Dermis blood vessel endothelial cell (primary cell): ENCODE measurements around the gene TIPIN. TPM values are rescaled to one million over a fixed set of nuclear protein-coding genes. Genes with fewer than 3 reads are reported as not detected.

Experiments
- DNase-seq: peaks from one replicate; pipeline ENCODE4 v3.0.0; 2010
- total RNA-seq: library from RNA; depleted of rRNA; stranded (reverse); fragments of >200 nt; gene quantifications from 2 replicates; pipeline ENCODE4 v1.2.3, GENCODE V29; 2014

TIPIN gene
- total RNA-seq, 1 donor from 2014 or later = 7.8 TPM

DNA sequence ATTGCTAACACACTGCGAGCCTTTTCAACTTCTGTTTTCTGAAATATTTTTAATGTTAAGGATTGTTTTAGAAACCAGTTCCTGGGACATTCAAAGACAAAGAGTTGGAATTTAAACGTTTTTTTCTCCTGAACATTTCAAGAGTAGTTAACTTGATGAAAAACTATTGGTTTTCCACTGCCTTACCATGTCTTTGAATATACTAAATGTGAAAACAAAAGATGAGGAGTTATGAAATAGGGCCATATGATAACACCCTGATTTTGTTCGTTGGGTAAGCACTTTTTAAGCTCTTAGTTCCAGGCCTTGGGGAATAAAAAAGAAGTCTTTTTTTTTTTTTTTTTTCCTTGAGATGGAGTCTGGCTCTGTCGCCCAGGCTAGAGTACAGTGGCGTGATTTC is 60.3 kb downstream of the TIPIN start:
- DNase-seq = no peak

DNA sequence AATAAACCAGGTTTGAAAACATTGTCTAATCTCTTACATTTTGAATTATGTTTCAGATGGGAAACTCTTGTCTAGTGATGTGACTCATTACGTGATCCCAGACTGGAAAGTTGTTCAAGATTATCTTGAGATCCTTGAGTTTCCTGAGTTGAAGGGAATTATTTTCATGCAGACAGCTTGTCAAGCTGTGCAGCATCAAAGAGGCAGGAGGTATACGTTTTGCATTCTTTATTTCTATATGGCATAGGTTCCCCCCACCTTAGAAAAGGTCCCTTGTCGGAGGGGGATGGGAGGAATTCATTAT is 61.6 kb downstream of the TIPIN start:
- DNase-seq = peak; percentile 52

DNA sequence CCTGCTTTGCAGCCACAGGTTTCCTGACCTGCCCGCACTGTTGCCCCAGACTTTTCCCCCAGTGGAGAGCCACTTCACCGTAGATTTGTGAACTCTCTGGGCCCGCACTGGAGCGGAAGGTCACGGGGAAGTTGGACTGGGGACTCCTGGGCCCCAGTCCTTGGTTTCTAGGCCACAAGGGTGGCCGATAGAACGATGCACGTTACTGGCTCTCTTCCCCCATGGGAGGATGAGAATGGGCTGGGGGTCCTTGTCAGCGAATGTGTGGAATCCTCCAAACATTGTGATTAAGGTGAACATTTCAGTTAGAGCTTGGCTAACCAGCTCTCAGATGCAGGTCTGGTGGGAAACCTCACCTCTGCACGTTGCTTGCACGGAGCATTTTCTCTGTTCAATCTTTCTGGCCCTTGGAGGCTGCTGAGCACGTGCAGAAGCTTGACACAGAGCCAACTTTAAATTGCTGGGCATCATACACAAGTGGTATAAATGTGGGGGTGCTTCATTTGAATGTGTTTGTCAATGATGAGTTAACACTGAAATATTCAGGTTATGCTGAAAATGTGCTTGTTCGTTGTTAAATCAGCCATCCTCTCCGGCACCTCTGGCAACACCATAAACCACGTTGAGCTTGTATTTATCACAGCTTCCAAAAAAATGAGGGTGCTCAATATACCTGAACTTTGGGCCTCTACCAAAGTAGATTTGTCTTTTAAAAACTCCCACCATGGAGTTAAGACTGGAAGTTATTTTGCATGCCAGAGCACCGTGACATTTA is 62.1 kb downstream of the TIPIN start:
- peak; percentile 66 for DNase-seq

DNA sequence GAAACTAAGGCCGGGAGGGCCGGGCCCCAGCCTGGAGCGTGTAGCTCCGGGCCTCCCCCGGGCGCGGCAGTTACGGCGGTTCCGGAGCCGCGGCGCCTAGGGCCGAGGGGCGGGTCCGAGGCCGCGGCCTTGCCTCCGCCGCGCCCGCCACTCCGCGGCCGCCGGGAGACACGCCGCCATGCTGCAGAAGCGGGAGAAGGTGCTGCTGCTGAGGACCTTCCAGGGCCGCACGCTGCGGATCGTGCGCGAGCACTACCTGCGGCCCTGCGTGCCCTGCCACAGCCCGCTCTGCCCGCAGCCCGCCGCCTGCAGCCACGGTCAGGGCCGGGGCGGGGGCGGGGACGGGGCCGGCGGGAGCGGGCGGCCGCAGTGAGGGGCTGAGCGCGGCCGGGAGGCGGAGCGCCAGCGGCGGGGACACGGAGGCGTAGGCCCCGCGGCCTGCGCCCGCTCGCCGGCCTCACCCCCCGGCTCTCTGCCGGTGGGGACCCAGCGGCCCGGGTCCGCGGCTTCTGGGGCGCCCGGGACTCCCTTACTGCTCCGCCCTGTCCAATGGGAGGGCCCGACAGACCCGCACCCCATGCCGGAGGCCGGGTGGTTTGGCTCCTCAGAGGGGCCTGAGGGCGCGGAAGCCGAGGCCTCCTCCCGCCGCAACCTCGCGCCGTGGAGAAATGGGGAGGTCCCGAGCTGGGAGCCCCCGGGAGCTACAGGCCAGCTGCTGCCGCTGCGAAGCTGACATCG is 62.9 kb downstream of the TIPIN start, which contains the start of gene DIS3L:
DIS3L (plus strand) TSS at position 150 of the 738 bp plus-strand sequence; CDS start at position 179, 29 bp downstream.
- peak; percentile 58 for DNase-seq

DNA sequence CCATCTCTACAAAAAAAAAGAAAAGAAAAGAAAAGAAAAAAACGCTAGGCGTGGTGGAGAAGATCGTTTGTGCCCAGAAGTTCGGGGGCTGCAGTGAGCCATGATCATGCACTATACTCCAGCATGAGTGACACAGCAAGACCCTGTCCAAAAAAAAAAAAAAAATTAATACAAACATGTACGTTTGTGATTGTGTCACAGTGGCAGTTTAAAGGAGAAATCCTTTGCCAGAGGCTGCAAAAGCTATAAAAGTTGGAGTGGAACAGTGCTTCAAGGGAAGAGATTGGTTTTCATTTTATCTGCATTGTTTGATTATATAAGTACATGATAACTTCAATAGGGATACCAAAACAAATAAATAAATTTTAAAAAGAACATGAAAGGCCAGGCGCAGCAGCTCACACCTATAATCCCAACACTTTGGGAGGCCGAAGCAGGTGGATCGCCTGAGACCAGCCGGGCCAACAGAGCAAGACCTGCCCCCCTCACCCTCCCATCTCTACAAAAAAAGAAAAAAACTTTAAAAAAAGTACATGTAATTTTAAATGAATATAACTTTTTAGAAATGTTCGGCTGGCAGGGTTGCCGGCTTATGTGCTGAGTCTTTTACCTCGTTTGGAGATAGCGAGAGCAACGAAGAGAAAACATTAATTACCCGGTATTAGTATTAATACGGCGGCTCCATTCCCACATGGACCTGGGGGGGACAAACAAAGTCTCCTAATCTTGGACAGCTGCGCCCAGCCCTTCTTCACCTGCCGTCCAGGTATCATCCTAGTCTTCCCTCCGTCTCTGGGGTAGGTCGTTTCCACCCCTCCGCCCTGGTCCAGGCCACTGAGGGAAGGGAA is 63.7 kb downstream of the TIPIN start:
- DNase-seq = no peak

DNA sequence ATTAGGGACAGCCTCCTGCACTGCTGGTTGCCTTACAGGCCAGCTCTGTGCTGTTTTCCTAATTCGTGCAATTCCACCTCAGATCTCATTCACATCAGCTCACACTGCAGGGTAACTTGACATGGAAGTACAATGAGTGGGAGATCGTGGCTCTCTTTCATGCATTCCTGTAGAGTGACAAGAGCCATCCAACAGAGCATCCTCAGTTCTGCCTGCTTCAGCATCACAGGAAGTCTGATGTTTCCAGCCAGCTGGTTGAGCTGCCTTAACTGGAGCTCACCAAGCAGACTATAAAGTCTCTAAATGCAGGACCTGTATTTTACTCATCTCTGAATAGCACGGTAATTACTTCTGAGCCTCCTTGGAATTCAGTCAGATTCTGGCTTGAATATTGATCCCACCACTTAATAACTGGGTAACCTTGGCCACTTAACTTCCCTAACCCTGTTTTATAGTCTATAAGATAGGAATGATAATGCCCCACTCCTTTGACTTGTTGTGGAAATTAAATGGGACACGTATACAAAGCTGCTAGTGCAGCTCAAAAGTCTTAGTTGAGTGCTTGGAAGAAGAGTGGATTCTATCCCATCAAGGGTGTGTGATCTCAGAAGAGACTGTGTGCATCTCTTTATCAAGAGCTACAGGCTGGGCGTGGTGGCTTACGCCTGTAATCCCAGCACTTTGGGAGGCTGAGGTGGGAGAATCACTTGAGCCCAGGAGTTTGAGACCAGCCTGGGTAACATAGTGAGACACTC is 64.5 kb downstream of the TIPIN start:
- no peak for DNase-seq

DNA sequence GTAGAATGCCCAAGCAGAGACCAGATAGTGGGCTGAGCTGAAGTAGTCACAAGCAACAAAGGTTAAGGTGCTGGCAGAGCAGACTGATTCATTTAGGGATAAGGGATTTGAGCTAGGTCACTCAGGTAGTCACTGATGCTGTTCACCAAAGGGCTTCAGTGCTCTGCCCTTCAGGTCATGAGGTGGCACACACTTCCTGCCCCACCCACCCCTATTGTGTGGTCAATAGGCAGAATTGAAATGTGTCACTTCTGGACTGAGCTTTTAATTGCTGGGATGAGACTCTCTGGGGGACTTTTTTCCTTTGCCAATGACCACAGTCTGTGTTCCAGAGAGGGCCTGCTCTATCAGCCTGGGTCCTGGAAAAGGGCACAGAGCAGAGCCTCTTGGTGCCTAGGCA is 66.0 kb downstream of the TIPIN start:
- DNase-seq = no peak

DNA sequence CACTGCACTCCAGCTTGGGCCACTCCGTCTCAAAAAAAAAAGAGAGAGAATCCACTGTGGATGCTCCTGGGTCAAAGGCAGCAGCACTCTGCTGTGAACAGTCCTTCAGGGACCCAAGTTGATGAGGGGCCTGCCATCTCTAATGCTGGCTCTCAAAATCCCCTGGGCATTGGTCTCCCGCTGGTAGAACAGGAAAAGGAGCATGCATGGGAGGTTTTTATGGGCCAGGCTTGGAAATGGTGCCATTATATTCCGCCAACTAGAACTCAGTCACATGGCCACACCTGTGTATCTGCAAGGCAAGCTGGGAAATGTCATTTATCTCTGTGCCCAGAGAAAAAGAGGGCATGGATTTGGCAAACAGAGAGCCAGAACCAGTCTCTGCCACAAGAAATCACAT is 66.5 kb downstream of the TIPIN start:
- no peak for DNase-seq

DNA sequence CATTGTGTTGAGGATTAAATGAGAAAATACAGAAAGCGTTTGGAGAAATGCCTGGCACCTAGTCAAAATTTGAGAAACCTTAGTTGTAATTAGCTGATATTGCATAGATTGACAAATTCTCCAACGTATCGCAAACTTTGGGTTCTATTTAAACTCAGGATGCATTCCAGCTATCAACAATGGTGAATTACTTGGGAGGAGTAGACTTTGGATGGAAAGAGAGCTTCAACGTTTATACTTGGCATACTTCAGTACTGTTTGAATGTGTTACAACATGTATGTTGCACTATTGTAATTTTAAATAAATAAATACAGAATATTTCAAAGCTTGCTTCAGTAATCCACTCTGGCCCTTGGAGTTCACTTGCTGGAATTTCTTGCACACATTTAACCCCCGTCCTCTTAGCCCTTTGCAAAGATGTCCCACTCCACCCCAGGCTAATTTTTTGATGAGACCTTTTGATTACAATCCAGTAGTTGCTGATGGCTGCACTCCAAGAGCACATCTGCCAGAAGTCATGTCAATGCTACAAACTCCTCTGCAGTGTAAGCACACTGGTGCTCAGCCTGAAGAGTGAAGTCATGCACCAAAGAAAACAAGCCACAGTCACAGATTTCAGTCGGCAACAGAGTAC is 67.8 kb downstream of the TIPIN start:
- DNase-seq = no peak

DNA sequence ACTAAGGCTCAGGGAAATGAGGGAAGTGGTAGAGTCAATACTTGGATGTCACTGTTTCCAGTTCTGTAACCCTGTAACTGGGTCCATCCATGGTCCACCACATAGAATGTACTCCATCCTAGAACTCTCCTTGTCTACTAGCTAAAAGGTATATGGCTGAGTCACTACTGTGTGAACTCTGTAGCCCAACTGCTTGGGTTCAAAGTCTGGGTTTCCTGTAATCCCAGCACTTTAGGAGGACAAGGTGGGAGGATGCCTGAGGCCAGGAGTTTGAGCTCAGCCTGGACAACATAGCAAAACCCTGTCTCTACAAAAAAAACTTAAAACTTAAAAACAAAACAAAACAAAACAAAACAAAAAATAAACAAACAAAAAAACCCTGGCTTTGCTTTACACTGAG is 68.4 kb downstream of the TIPIN start:
- DNase-seq = no peak

DNA sequence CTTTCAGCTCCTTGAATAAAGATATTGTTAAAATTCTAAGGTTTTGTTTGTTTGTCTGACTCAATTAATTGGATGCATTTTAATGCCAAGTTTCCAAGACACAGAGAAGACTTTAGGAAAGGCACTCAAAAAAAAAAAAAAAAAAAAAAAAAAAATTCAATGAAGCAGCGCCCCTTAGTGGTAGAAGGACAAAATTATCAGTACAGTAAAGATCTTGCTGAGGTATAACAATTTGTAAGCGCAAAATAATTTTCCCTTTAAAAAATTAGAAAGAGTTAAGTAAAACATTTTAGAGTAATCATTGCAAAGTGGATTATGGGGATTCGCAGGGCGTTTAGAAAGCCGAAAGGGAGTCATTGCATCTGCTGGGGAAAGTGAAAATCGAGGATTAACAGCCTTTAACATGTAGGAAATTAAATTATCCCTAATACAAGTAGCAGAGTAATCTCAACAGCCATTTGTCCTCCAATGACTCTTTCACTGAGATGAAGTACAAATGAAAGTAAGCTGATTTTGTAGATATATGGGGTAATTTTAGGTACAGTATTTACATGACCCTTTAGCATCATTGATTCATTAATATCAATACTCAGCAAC is 68.9 kb downstream of the TIPIN start:
- DNase-seq = peak; percentile 44

Other genes starting within 250 kb of the TIPIN start
- not detected in 2 replicates for gene MEGF11, start 102.9 kb downstream of the TIPIN start, total RNA-seq
- 36.1 and 37.0 TPM in 2 replicates for gene DIS3L, start 63.1 kb downstream of the TIPIN start, total RNA-seq
- 39.2 and 41.4 TPM in 2 replicates for gene MAP2K1, start 30.2 kb upstream of the TIPIN start, total RNA-seq
- gene SNAPC5, start 141.1 kb upstream of the TIPIN start, total RNA-seq = 21.4 and 22.2 TPM in 2 replicates
- gene RPL4, start 148.2 kb upstream of the TIPIN start, total RNA-seq = 1,741 and 3,818 TPM in 2 replicates
- 14.3 and 25.1 TPM in 2 replicates for gene ZWILCH, start 148.6 kb upstream of the TIPIN start, total RNA-seq
- gene LCTL, start 209.3 kb upstream of the TIPIN start, total RNA-seq = not detected in 2 replicates